GM23338 (cell line): ENCODE results near the gene PERM1. TPM values are rescaled to one million over a fixed set of nuclear protein-coding genes. Genes with fewer than 3 reads are reported as not detected.

ENCODE experiments used
- ATAC-seq: fragments of 200-7000 bp; cut with Tn5 transposase; 3 replicates; pipeline ENCODE4 v1.9.1; 2020
- DNase-seq: peaks from one replicate; pipeline ENCODE4 v3.0.0-alpha.2; 2015; ENCODE audit warnings: low spot score
- H2AFZ ChIP-seq: fragments of 200-600 bp; sonication (generic); 2 replicates; pipeline ENCODE4 v1.8.0; 2016; ENCODE audit warnings: antibody characterized with exemption, mild to moderate bottlenecking, moderate library complexity
- H3F3A ChIP-seq: fragments of 200-600 bp; sonication (generic); replicated peaks from 2 replicates; pipeline ENCODE4 v1.8.0; 2017; ENCODE audit warnings: antibody characterized with exemption, mixed run types, low read depth
- H3K27ac ChIP-seq: fragments of 200-600 bp; sonication (generic); 2 replicates; pipeline ENCODE4 v1.6.1; 2016; ENCODE audit warnings: low read depth
- H3K27me3 ChIP-seq: fragments of 200-600 bp; sonication (generic); 2 replicates; pipeline ENCODE4 v1.8.0; 2016; ENCODE audit warnings: mild to moderate bottlenecking, mixed run types, moderate library complexity; ENCODE audit not compliant: insufficient read depth
- H3K36me3 ChIP-seq: fragments of 200-600 bp; sonication (generic); 2 replicates; pipeline ENCODE4 v1.8.0; 2016; ENCODE audit warnings: mild to moderate bottlenecking; ENCODE audit not compliant: insufficient read depth
- H3K4me1 ChIP-seq: fragments of 200-600 bp; sonication (generic); 2 replicates; pipeline ENCODE4 v1.8.0; 2016; ENCODE audit warnings: mild to moderate bottlenecking, moderate library complexity; ENCODE audit not compliant: insufficient read depth
- H3K4me2 ChIP-seq: fragments of 200-600 bp; sonication (generic); 2 replicates; pipeline ENCODE4 v1.7.1; 2017; ENCODE audit warnings: mixed run types
- H3K4me3 ChIP-seq: fragments of 200-600 bp; sonication (generic); 2 replicates; pipeline ENCODE4 v1.6.1; 2016; ENCODE audit warnings: mixed run types
- H3K79me2 ChIP-seq: fragments of 200-600 bp; sonication (generic); replicated peaks from 2 replicates; pipeline ENCODE4 v1.8.0; 2017; ENCODE audit warnings: mild to moderate bottlenecking; ENCODE audit not compliant: insufficient read depth
- H3K9me2 ChIP-seq: fragments of 200-600 bp; sonication (generic); 2 replicates; pipeline ENCODE4 v1.8.0; 2017; ENCODE audit not compliant: insufficient read depth
- H4K20me1 ChIP-seq: fragments of 200-600 bp; sonication (generic); replicated peaks from 2 replicates; pipeline ENCODE4 v1.8.0; 2017; ENCODE audit warnings: mild to moderate bottlenecking; ENCODE audit not compliant: insufficient read depth
- H3K27ac Mint-ChIP-seq: 2 replicates; pipeline ENCODE4 v1.8.0; 2020; ENCODE audit warnings: inconsistent platforms, mild to moderate bottlenecking, moderate library complexity, mixed read lengths
- H3K27me3 Mint-ChIP-seq: 3 replicates; pipeline ENCODE4 v1.8.0; 2022; ENCODE audit warnings: low read depth, mild to moderate bottlenecking, moderate library complexity, mixed read lengths, inconsistent platforms; ENCODE audit not compliant: insufficient read depth, poor library complexity
- H3K36me3 Mint-ChIP-seq: 3 replicates; pipeline ENCODE4 v1.8.0; 2021; ENCODE audit warnings: low read depth, mild to moderate bottlenecking, inconsistent platforms, moderate library complexity, mixed read lengths
- H3K4me1 Mint-ChIP-seq: 3 replicates; pipeline ENCODE4 v1.8.0; 2020; ENCODE audit warnings: mild to moderate bottlenecking, inconsistent platforms, mixed read lengths
- H3K4me3 Mint-ChIP-seq: 3 replicates; pipeline ENCODE4 v1.8.0; 2021; ENCODE audit warnings: moderate library complexity, mild to moderate bottlenecking, inconsistent platforms, mixed read lengths
- H3K9me3 Mint-ChIP-seq: 3 replicates; pipeline ENCODE4 v1.8.0; 2020; ENCODE audit warnings: moderate library complexity, mild to moderate bottlenecking, inconsistent platforms, mixed read lengths
- ETS1 ChIP-seq: IDR thresholded peaks from 2 replicates; pipeline ENCODE4 v1.6.1; 2016; ENCODE audit warnings: antibody characterized with exemption
- EZH2 ChIP-seq: fragments of 200-600 bp; sonication (generic); IDR thresholded peaks from one replicate; pipeline ENCODE4 v1.8.0; 2017; ENCODE audit warnings: antibody characterized with exemption, mild to moderate bottlenecking, low read depth; ENCODE audit not compliant: unreplicated experiment
- EZH2phosphoT487 ChIP-seq: fragments of 200-600 bp; sonication (generic); IDR thresholded peaks from one replicate; pipeline ENCODE4 v1.8.1; 2018; ENCODE audit warnings: antibody characterized with exemption; ENCODE audit not compliant: unreplicated experiment
- JUNB ChIP-seq: IDR thresholded peaks from one replicate; pipeline ENCODE4 v1.6.1; 2016; ENCODE audit warnings: antibody characterized with exemption; ENCODE audit not compliant: unreplicated experiment
- NANOG ChIP-seq: IDR thresholded peaks from 2 replicates; pipeline ENCODE4 v1.6.1; 2016; ENCODE audit warnings: antibody characterized with exemption, borderline replicate concordance
- POLR2AphosphoS5 ChIP-seq: IDR thresholded peaks from 2 replicates; pipeline ENCODE4 v1.6.1; 2016; ENCODE audit warnings: antibody characterized with exemption, low read depth
- REST ChIP-seq: IDR thresholded peaks from one replicate; pipeline ENCODE4 v1.6.1; 2018; ENCODE audit warnings: antibody characterized with exemption; ENCODE audit not compliant: unreplicated experiment
- STAT1 ChIP-seq: IDR thresholded peaks from one replicate; pipeline ENCODE4 v1.6.1; 2016; ENCODE audit warnings: antibody characterized with exemption; ENCODE audit not compliant: unreplicated experiment
- ZNF114 ChIP-seq: fragments of 250-450 bp; sonication (Bioruptor Pico); IDR thresholded peaks from 2 replicates; pipeline ENCODE4 v1.5.0; 2020; ENCODE audit warnings: mild to moderate bottlenecking, moderate library complexity
- ZNF462 ChIP-seq: fragments of 250-450 bp; sonication (Bioruptor Pico); IDR thresholded peaks from 2 replicates; pipeline ENCODE4 v1.5.0; 2020; ENCODE audit warnings: mild to moderate bottlenecking, moderate library complexity
- polyA plus RNA-seq: library from polyadenylated mRNA; unstranded; fragments of >200 nt; fragmentation: Nextera tagmentation; extraction: Ambion mirVana; gene quantifications from 2 replicates; pipeline ENCODE4 v1.2.1, GENCODE V29; 2016
- total RNA-seq: library from RNA; depleted of rRNA; stranded (reverse); fragments of >200 nt; shearing (Covaris generic); gene quantifications from 2 replicates; pipeline ENCODE4 v1.2.3, GENCODE V29; 2014

Gene PERM1
- total and polyA plus RNA-seq, 2 experiments from 2014 or later: 1.1 TPM; not detected in 1

GRCh38 chr1:933603-933940, 48.3 kb downstream of the PERM1 start (continued):
- no peak for TF ChIP-seq REST
- no peak for TF ChIP-seq EZH2phosphoT487
- no peak for TF ChIP-seq JUNB
- TF ChIP-seq STAT1: no peak
- no peak for TF ChIP-seq NANOG
- no peak for TF ChIP-seq EZH2
- no peak for TF ChIP-seq ZNF114 (CRISPR knock-in tag)
- no peak for TF ChIP-seq ETS1

GRCh38 chr1:932776-933602, 48.9 kb downstream of the PERM1 start:
- DNase-seq: no peak
- H3K4me1 Mint-ChIP-seq: peaks cover 9% of the 10 kb centered on the region
- Histone ChIP-seq H3K27ac (no peak overlapping the region), H3K4me2 (no peak overlapping the region), H3K27me3 (peaks cover 83% of the 10 kb centered on the region), H3K4me3 (no peak overlapping the region), H3K79me2 (no peaks in the 10 kb centered on the region), H3K4me1 (no peaks in the 10 kb centered on the region; the same call in 1 of the 2 replicates), H3F3A (no peaks in the 10 kb centered on the region), H4K20me1 (no peaks in the 10 kb centered on the region), H3K9me2 (no peaks in the 10 kb centered on the region), H3K36me3 (no peaks in the 10 kb centered on the region), H2AFZ (no peak overlapping the region)
- no peak overlapping the region for H3K4me3 Mint-ChIP-seq
- no peaks in the 10 kb centered on the region for H3K36me3 Mint-ChIP-seq
- no peak for ATAC-seq
- H3K27ac Mint-ChIP-seq: no peak overlapping the region
- H3K9me3 Mint-ChIP-seq: no peaks in the 10 kb centered on the region; the same call in 2 of the 3 replicates
- peaks cover 69% of the 10 kb centered on the region for H3K27me3 Mint-ChIP-seq
- no peak for TF ChIP-seq EZH2phosphoT487
- TF ChIP-seq JUNB: no peak
- TF ChIP-seq ETS1: no peak
- no peak for TF ChIP-seq STAT1
- TF ChIP-seq NANOG: no peak
- TF ChIP-seq ZNF462 (CRISPR knock-in tag): no peak
- no peak for TF ChIP-seq POLR2AphosphoS5
